ENCODE results near the gene MAN2B1. TPM values are rescaled to one million over a fixed set of nuclear protein-coding genes. Genes with fewer than 3 reads are reported as not detected.

Gene MAN2B1
- 10 to 100 TPM; 38.3 to 57.5 TPM for total RNA-seq

GRCh38 chr19:12666265-12667048 lies at the start of gene MAN2B1, which contains the start of gene WDR83:
Gene MAN2B1 (minus strand): TSS chr19:12666742. CDS start chr19:12666701, 41 bp downstream.
Gene WDR83 (plus strand): TSS chr19:12666807. CDS start chr19:12669791, 2,984 bp downstream.

GRCh38 chr19:12696366-12697335 lies 30.1 kb upstream of the MAN2B1 start, which contains the start of gene FBXW9:
Gene FBXW9 (minus strand): TSS chr19:12696631. CDS start chr19:12696581, 50 bp downstream.

GRCh38 chr19:12687496-12688196 lies 21.1 kb upstream of the MAN2B1 start, which contains the start of gene GNG14:
Gene GNG14 (plus strand): TSS chr19:12687998. CDS start chr19:12688049, 51 bp downstream.

GRCh38 chr19:12681074-12681987 lies 14.8 kb upstream of the MAN2B1 start, which contains the start of gene DHPS:
Gene DHPS (minus strand): TSS chr19:12681880. CDS start chr19:12681766, 114 bp downstream.

GRCh38 chr19:12610540-12611360 lies 55.8 kb downstream of the MAN2B1 start, which contains the start of the genes ZNF490 and ZNF791:
Gene ZNF490 (minus strand): TSS chr19:12610813. CDS start chr19:12610680, 133 bp downstream.
Gene ZNF791 (plus strand): TSS chr19:12610920. CDS start chr19:12611080, 160 bp downstream.

Small RNAs within 50 kb of the gene (small RNA-seq; reads per million reads assigned to genes)
- gene SNORD41 = 14.0 to 39.3 reads per million in 2 donors

Other genes starting within 250 kb of the MAN2B1 start
- gene ZNF443, start 225.7 kb downstream of the MAN2B1 start, total RNA-seq = 1 to 10 TPM; 1.0 to 2.0 TPM
- 1 to 10 TPM; 1.7 to 2.1 TPM for gene ZNF709, start 181.9 kb downstream of the MAN2B1 start, total RNA-seq
- 1 to 10 TPM; 4.0 to 4.5 TPM for gene ZNF564, start 115.3 kb downstream of the MAN2B1 start, total RNA-seq
- 10 to 100 TPM; 10.7 to 16.9 TPM for gene ZNF490, start 55.9 kb downstream of the MAN2B1 start, total RNA-seq
- 1 to 10 TPM; 8.7 to 10.0 TPM for gene ZNF791, start 55.8 kb downstream of the MAN2B1 start, total RNA-seq
- gene WDR83, start 65 bp upstream of the MAN2B1 start, total RNA-seq = 1 to 10 TPM; 7.3 to 8.6 TPM
- 10 to 100 TPM; 67.4 to 85.9 TPM for gene DHPS, start 15.1 kb upstream of the MAN2B1 start, total RNA-seq
- gene GNG14, start 21.3 kb upstream of the MAN2B1 start, total RNA-seq = not detected
- 10 to 100 TPM; 14.1 to 14.7 TPM for gene FBXW9, start 29.9 kb upstream of the MAN2B1 start, total RNA-seq
- gene TNPO2, start 57.2 kb upstream of the MAN2B1 start, total RNA-seq = 10 to 100 TPM; 62.6 to 71.9 TPM
- 100 to 1,000 TPM; 107 to 194 TPM for gene TRIR, start 67.9 kb upstream of the MAN2B1 start, total RNA-seq
- gene GET3, start 70.8 kb upstream of the MAN2B1 start, total RNA-seq = 100 to 1,000 TPM in 1 of 2 donors, 10 to 100 TPM in 1; 90.9 to 129 TPM
- gene BEST2, start 85.0 kb upstream of the MAN2B1 start, total RNA-seq = under 1 TPM in 1 of 2 donors, not detected in 1; under 0.01 TPM
- 1 to 10 TPM; 6.7 to 8.6 TPM for gene HOOK2, start 108.8 kb upstream of the MAN2B1 start, total RNA-seq
- 10 to 100 TPM; 65.3 to 88.4 TPM for gene JUNB, start 124.7 kb upstream of the MAN2B1 start, total RNA-seq
- gene PRDX2, start 135.1 kb upstream of the MAN2B1 start, total RNA-seq = 100 to 1,000 TPM; 148 to 258 TPM
- gene THSD8, start 135.3 kb upstream of the MAN2B1 start, total RNA-seq = not detected
- gene RNASEH2A, start 139.8 kb upstream of the MAN2B1 start, total RNA-seq = 10 to 100 TPM; 26.2 to 69.3 TPM
- not detected for gene RTBDN, start 167.8 kb upstream of the MAN2B1 start, total RNA-seq
- gene MAST1, start 171.8 kb upstream of the MAN2B1 start, total RNA-seq = 1 to 10 TPM in 1 of 2 donors, under 1 TPM in 1; 0.33 to 2.1 TPM
- 10 to 100 TPM; 28.0 to 42.3 TPM for gene DNASE2, start 214.7 kb upstream of the MAN2B1 start, total RNA-seq
- under 1 TPM in 1 of 2 donors, not detected in 1; under 0.01 TPM for gene KLF1, start 220.5 kb upstream of the MAN2B1 start, total RNA-seq
- gene GCDH, start 224.4 kb upstream of the MAN2B1 start, total RNA-seq = 10 to 100 TPM; 41.0 to 59.6 TPM